GM19351 (cell line): ENCODE data around the gene ZP1.
"Not testable (repeated sequence)": the region's sequence is repeated elsewhere in the genome, so short reads cannot be mapped to it uniquely, and the experiment has no call there.

Source experiments
- ATAC-seq: cut with Tn5 transposase; IDR thresholded peaks from one replicate; pipeline ENCODE4 v1.9.1; 2021; ENCODE audit warnings: mild to moderate bottlenecking, moderate library complexity; ENCODE audit not compliant: unreplicated experiment

Gene ZP1, protein sequence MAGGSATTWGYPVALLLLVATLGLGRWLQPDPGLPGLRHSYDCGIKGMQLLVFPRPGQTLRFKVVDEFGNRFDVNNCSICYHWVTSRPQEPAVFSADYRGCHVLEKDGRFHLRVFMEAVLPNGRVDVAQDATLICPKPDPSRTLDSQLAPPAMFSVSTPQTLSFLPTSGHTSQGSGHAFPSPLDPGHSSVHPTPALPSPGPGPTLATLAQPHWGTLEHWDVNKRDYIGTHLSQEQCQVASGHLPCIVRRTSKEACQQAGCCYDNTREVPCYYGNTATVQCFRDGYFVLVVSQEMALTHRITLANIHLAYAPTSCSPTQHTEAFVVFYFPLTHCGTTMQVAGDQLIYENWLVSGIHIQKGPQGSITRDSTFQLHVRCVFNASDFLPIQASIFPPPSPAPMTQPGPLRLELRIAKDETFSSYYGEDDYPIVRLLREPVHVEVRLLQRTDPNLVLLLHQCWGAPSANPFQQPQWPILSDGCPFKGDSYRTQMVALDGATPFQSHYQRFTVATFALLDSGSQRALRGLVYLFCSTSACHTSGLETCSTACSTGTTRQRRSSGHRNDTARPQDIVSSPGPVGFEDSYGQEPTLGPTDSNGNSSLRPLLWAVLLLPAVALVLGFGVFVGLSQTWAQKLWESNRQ

DNA sequence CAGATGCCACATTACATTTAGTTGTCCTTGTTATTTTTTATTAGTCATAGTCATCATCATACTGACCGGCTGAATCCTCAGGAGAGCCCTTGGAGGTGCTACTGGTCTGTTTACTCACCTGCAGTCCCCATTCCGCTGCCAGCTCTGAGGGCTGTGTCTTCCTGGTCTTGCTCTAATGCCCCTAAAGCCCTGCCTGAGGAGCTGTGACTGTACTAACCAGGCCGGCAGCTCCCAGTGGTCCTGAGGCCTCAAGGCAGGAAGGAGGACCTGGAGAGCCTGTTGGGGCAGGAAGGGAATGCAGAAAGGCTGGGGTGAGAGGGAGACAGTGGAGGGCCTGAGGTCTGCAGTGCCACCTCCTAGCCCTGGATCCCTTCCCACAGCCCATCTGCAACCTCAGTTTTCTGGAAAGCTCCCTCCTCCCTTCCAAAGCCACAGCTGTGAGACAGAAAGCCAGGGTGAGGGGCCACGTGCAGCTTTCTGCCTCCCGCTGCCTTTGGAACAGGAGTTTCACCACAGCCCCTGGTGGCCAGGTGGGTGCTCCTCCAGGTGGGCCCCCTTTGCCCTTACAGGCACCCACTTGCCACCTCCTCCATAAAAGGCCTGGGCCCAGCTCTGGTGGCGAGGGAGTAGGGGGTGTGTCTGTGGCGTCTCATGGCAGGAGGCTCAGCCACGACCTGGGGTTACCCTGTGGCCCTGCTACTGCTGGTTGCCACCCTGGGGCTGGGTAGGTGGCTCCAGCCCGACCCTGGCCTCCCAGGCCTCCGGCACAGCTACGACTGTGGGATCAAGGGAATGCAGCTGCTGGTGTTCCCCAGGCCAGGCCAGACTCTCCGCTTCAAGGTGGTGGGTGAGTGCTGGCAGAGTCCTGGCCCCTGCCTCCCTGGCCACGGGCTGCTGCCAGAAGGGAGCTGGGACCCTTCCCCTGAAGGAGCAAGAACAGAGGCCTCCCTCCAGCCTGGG is at the start of gene ZP1:
Gene ZP1 (plus strand): TSS at position 632 of the 960 bp plus-strand sequence. CDS start 20 bp downstream, at position 652.
- no peak for ATAC-seq

DNA sequence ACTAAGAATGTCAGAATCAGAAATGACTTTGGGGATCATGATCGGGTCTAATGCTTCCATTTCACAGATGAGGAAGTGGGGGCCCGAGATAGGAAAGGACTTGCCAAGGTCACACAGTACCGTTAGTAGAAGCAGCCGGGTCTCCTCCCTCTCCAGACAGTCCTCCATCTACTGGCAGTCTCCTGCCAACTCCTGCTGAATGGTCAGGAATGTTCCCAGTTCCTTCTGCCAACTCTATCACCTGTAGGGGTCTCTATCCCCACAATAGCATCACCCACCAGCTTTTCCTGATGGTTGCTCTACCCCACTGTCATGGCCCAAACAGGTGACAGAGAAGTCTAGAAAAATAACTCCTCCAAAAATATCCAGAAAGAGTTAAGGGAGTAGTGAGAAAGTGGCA is 49.3 kb upstream of the ZP1 start:
- ATAC-seq, result no peak

DNA sequence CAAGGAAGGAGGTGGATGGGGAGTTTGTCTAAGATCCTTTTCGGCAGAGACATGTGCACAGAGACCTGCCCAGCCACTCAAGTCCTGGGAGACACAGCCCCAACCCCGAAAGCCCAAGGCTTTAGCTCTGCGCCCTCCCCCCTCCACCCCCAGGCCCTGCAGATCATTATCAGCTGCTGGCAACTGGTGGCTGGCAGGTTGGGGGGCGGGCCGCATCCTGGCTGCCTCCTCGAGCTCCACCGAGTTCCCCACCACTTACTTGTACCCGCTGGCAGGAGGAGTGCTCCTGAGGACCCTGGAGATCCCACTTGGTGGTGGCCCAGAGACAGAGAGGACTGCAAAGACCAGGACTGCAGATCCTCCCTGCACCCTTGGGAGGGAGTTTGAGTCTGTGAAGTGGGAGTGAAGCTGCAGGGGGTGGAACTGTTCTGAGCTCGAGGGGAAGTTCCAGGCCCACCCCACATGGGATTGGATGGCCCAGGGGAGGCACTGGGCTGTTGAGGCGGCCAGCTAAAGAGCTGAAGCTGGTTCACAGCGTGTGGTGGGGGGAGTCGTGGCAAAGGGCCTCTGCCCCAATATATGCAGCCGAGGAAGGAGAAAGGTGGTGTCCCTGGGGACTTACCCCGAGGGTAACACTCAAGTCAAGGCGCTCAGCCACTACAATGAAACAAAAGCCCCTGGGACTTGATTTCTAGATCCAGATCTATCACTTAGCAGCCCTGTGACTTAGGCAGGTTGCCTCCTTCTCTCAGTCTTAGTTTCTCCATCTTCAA is 45.3 kb upstream of the ZP1 start:
- no peak for ATAC-seq

DNA sequence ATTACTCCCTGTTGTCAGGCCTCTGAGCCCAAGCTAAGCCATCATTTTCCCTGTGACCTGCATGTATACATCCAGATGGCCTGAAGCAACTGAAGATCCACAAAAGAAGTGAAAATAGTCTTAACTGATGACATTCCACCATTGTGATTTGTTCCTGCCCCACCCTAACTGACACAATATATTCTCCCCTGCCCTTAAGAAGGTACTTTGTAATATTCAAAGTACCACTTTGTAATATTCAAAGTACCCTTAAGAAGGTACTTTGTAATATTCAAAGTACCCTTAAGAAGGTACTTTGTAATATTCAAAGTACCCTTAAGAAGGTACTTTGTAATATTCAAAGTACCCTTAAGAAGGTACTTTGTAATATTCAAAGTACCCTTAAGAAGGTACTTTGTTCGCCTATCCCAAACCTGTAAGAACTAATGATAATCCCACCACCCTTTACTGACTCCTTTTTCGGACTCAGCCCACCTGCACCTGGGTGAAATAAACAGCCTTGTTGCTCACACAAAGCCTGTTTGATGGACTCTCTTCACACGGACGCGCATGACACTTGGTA is 43.5 kb upstream of the ZP1 start:
- ATAC-seq, result not testable (repeated sequence)

DNA sequence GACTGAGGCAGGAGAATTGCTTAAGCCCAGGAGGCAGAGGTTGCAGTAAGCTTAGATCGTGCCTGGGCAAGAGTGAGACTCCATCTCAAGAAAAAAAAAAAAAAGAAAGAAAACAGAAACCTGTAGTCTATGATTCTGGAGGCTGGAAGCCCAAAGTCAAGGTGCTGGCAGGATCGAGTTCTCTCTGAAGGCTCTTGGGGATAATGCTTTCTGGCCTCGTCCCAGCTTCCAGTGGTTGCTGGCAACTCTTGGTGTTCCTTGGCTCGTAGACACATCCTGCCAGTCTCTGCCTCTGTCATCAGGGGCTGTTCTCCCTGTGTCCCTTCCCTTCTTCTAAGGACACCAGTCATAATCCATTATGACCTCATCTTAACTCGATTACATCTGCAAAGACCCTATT is 42.2 kb upstream of the ZP1 start:
- no peak for ATAC-seq

DNA sequence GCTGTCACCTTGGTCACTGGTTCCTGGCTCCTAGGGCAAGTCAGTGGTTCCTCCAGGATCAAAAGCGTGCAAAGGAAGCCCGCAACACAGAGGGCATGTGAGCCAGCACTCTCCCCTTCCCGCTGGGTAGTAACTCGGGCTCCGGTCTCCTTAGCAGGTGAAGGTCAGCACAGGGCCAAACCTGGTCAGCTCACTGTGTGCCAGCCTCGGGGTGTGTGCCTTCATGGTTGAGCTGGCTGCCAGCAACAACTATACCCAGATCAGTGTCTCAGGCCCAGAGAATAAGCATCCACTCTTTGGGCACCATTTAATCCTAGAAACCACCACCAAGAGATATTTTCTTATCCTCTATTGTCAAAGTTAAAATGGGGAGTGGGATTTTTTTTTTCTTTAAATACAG is 41.6 kb upstream of the ZP1 start:
- ATAC-seq, result no peak

DNA sequence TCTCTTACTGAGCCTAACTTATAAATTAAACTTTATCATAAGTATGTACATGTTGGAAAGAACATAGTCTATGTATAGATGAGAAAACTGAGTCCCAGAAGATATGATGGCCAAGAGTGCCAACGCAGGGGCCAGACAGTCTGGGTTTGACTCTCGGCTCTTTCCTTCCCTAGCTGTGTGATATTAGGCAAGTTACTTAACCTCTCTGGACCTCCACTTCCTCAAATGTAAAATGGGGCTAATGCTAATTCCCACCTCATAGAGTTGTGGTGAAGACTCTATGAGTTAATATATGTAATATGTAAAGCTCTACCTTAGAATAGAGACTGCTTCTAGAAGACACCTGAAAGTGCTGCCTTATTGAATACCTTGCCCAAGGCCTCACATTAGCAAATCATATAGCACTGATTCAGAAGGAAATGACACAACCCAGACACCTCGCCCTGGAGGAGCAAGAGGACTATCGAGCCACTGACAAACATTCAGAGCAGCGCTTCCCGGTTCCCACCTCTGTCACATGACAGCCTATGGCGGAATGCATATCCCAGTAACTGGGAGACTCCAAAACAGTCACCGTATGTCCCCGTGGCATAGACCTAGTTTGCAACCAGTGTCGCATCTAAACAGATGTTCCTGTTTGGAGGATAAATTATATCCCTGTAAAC is 36.7 kb upstream of the ZP1 start:
- peak; percentile 22 for ATAC-seq

DNA sequence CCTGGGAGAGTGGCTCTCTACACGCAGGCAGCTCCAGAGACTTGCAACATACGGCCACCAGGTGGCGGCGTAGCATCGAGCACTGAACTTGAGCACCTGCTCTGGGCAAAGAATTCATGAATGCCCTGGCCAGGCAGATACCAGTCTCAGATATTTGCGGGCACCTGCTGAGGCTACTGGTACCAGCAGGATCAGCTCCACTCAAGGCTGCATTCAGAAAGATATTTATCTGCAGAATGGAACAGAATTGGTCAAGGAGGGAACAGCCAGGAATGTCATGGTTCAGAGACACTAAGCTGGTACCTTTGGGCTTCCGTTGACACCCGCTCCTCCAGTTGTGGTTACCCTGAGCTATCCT is 36.2 kb upstream of the ZP1 start:
- ATAC-seq, result peak; percentile 73

DNA sequence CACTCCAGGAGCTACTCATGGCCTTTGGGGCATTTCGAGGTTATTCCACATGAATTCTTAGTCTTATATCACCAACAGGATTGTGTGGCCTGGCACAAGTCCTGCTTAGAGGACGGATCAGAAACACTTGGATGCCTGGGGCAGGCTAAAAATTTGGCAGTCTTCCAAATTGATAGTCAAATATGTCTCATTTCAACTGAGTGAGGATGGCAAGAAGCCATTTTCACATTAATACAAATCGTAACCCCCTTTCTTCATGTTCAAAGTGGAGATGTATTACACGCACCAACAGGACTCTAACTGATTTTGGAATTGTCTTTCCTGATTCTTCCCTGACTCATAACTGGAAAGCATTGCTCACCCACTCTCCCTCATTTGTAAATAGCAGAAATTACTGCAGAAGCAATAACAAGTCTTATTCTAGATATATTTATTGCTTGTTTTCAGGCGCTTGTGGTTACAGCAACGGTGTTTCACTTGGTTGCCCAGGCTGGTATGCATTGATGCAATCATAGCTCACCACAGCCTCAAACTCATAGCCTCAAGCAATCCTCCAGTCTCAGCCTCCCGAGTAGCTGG is 35.8 kb upstream of the ZP1 start:
- ATAC-seq, result no peak

DNA sequence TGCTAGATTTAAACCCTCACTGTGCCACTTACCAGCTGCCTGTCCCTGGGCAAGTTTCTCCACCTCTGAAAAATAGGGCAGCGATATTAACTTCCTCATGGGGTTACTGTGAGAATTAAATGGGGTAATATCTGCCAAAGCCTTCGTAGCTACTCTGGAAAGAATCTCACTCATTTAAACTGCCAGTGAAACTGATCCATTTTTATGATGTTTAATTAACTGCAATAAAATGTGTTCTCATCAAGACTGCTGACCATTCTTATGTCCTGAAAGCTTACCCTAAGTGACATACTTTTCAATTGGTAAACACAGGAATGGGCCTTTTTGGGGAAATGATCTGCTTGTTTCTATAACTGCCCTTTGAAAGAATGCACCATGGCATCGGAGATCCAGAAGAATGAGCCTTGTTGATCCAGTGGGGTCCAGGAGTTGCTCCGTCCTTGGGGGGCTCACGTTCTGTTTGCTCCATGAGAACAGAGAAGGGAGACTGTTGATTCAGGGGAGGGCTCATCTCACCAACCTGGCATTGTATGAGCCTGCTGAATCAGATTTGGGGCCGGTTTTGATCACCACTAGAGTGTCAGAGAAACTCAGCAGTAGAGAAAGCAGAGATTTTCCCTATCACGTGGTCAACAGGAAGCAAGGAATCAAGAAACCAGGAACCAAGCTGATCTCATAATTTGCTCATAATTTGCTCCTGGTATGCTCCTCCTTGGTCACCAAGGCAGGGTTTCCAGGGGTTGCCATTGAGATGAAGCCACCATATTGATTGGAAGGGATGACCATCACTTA is 32.4 kb upstream of the ZP1 start:
- no peak for ATAC-seq

DNA sequence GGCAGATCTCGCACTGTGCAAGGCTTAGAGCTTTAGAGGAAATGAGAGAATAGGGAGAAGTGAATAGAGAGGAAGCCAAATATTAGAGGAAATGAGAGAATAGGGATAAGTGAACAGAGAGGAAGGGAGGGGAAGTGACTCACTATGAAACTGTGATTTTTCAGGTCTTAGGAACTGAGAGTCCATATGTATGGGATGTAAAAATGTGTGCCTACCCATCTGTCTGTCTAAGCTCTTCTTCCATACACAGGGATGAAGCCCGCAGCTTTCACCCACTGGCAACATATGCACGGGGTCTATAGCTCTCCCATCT is 31.9 kb upstream of the ZP1 start:
- no peak for ATAC-seq

DNA sequence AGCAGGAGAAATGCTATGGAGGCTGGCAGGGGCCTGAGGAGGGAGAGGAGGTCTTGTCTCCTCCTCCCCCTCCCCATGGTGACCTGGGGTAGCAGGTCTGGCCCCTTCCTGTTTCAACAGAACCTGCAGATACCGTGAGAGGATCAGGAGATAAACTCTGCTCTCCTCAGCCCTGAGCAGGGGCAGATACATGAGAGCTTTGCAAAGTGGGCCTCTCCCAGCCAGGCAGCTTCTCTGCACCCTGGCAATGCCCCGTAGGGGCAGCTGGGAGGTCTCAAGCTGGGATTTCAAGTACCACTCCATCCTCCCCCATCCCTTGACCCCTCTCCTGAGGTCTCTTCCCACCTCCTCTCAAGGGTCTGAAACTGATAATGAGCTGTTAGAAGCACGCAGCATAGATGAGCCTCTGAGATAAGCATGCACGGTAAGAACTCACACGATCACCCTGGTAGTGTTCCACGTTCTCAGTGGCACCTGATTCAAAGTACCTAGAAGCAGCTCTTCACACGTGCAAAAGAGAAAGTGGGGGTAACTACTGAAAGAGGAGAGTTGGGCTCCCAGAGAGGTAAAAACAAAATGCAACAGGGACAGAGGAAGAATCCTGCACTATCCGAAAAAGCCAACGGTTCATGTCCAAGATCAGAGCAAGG is 30.4 kb upstream of the ZP1 start:
- no peak for ATAC-seq

DNA sequence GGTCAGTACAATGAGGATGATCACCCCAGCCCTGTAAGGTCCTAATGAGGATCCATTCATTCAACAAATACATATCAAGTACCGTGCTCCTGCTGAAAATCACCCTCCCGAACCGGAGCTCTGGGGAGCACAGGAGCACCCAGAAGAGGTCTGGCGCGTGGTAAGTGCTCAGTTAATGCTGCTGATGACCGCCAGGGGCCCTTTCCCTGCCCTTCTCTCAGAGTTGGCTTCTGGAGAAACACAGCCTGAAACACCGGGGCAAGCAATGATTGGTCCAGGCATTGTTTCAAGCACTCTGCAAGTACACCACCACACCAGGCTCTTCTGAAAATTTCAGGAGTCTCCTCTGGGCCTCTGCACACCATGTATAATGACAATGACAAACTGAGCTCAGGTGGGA is 29.2 kb upstream of the ZP1 start:
- no peak for ATAC-seq

DNA sequence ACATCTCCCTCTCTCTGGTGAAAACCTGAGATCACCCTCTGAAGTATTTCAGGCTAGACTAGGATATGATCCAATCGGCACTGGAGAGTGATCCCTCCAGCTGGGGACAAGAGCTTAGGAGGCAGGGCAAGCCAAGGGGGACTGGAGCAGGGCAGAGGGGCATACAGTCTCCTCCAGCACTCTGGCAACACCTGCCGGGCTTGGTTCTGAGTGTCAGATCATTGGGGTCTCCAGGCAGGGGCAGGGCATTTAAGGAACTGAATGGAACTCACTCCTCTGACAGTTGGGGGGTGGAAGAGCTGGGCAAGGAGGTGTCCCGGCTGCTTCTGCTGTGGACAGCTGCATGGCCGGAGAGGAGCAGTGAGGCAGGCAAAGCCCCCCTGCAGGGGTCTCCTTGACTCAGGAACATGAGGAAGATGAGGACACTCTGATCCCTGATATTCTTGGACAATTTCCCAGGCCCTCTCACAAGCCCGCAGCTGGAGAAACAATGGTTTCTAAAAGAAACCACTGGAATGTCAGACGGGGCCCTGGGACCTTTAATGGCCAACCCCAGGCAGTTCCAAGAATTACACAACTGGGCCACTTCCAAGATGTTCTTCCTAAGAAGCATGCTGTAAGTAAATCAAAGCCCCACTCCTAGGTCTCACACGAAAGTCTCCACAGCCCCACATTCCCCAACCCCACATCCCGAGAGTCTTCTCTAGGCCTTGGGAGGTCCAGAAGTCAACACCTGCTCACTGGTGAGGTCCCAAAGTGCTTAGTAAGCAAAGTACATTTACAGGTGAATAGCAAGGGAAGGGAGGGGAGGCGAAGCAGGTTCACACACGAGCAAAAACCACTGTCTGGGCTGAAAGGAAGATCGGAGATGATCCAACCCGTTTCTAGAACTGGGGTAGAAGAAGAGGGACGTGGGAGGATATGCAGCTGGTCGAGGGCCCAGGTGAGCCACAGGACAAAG is 26.6 kb upstream of the ZP1 start:
- no peak for ATAC-seq

DNA sequence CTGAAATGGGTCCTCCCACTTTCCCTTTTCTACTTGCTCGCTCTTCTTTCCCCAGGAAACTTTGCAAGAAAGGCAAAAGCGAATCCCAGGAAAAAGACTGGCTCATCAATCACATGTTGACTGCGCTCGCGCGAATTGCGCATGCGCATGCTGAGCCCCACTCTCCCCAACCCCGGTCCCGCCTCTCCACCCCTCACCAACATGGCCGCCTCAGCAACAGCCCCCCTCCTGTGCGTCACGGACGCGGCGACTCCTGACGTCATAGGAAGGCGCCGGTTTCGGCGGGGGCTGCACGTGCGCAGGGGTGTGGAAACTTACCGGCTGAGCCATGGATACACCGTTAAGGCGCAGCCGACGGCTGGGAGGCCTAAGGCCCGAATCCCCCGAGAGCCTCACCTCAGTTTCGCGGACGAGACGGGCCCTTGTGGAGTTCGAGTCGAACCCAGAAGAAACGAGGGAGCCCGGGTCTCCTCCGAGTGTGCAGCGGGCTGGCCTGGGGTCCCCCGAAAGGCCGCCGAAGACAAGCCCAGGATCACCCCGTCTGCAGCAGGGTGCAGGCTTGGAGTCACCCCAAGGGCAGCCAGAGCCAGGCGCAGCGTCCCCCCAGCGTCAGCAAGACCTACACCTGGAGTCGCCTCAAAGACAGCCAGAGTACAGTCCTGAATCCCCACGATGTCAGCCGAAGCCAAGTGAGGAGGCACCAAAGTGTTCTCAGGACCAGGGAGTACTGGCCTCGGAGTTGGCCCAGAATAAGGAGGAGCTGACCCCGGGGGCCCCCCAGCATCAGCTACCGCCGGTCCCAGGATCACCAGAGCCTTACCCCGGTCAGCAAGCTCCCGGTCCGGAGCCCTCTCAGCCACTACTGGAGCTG is 25.3 kb upstream of the ZP1 start, which contains the start of gene CCDC86:
Gene CCDC86 (plus strand): TSS at position 317 of the 871 bp plus-strand sequence. CDS start 12 bp downstream, at position 329.
- ATAC-seq, result peak; percentile 85
